ENCODE measurements around the gene HCLS1. TPM values are rescaled to one million over a fixed set of nuclear protein-coding genes. Genes with fewer than 3 reads are reported as not detected.

HCLS1 gene
- total and polyA plus RNA-seq, 7 donors = 13.2 to 91.9 (median 34.6) TPM

DNA sequence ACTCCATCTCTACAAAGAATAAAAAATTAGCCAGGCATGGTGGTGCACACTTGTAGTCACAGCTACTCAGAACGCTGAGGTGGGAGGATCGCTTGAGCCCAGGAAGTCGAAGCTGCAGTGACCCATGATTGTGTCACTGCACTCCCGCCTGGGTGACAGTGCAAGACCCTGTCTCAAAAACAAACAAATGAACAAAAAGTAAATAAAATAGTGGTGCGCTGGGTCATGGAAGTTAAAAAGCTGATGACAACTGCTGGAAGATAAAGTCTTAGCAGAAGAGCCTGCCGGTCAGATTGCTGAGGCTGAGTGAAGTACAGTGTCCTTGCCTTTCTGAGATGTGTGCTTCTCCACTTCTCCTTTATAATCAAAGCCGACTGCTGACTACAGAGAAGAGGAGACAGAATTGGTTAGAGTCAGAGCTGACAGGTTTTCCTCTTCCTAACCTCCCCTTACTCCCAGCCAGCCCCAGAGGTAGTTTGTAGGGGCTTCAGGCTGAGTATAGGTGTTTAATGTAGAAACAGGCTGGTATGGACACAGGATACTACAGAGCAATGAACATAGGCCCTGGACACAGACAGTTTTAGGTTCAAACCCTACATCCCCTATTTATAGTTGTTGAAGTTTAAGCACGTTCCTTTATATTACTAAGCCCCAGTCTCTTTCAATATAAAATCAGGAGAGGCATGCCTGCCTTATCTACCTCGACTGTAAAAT, 17.9 kb downstream of the HCLS1 start:
- Histone ChIP-seq H3K27ac (no peak overlapping the region), H3K4me1 (no peaks in the 10 kb centered on the region), H3K9me3 (no peaks in the 10 kb centered on the region), H3K4me3 (no peak overlapping the region), H3K36me3 (no peaks in the 10 kb centered on the region), H3K27me3 (no peaks in the 10 kb centered on the region)
- no peak for DNase-seq
- intact Hi-C loops (cut with DNase I) = no loop called here
- WGBS, 2 donors = 82 to 86% methylated on average over 9 of the region's 9 CpGs
- TF ChIP-seq POLR2AphosphoS5 (IDR thresholded peaks at IDR 0.05) (no peak), CTCF (IDR thresholded peaks at IDR 0.05) (no peak), POLR2A (IDR thresholded peaks at IDR 0.05) (no peak), EP300 (IDR thresholded peaks at IDR 0.05) (no peak)

GRCh38 chr3:121641127-121641526, 19.6 kb downstream of the HCLS1 start:
- 95 to 96% methylated on average over 2 of the region's 2 CpGs for WGBS, 2 donors
- H3K4me3 ChIP-seq = no peak overlapping the region
- intact Hi-C loops (cut with DNase I) = no loop called here

GRCh38 chr3:121637922-121638321, 22.8 kb downstream of the HCLS1 start:
- 94 to 98% methylated on average over 1 of the region's 1 CpG for WGBS, 2 donors
- TF ChIP-seq EP300 (IDR thresholded peaks at IDR 0.05) (no peak), POLR2AphosphoS5 (IDR thresholded peaks at IDR 0.05) (no peak), CTCF (IDR thresholded peaks at IDR 0.05) (no peak), POLR2A (IDR thresholded peaks at IDR 0.05) (no peak)
- no peaks in the 10 kb centered on the region for H3K4me1 ChIP-seq
- no peaks in the 10 kb centered on the region for H3K27me3 ChIP-seq
- no peaks in the 10 kb centered on the region for H3K9me3 ChIP-seq
- DNase-seq = no peak
- no peaks in the 10 kb centered on the region for H3K36me3 ChIP-seq
- intact Hi-C loops (cut with DNase I) = no loop called here
- no peak overlapping the region for H3K4me3 ChIP-seq
- H3K27ac ChIP-seq = no peak overlapping the region

More at GRCh38 chr3:121641127-121641526, 19.6 kb downstream of the HCLS1 start:
- H3K36me3 ChIP-seq = no peaks in the 10 kb centered on the region
- H3K27ac ChIP-seq = no peak overlapping the region
- DNase-seq = no peak
- no peaks in the 10 kb centered on the region for H3K9me3 ChIP-seq
- H3K4me1 ChIP-seq = no peaks in the 10 kb centered on the region
- H3K27me3 ChIP-seq = no peaks in the 10 kb centered on the region
- no peak for TF ChIP-seq EP300 (IDR thresholded peaks at IDR 0.05)
- TF ChIP-seq POLR2AphosphoS5 (IDR thresholded peaks at IDR 0.05) = no peak
- no peak for TF ChIP-seq POLR2A (IDR thresholded peaks at IDR 0.05)
- no peak for TF ChIP-seq CTCF (IDR thresholded peaks at IDR 0.05)

DNA sequence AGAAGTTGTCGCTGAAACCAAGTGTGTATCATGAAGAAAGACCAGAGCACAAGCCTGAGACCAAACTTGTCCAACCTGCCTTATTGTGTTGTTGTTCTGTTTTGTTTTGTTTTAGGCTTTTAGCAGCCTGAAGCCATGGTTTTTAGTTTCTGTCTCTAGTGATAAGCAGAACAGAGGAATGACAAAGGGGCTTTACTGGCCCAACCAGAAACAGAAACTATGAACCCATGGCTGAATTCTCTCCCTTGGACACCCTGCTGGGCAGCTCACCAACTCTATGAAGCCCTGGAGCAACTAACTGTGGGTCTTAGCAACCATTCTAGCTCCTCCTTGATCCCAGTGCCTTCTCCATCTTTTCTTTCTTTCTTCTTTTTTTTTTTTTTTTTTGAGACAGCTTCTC, 30.3 kb downstream of the HCLS1 start:
- no peaks in the 10 kb centered on the region for H3K36me3 ChIP-seq
- TF ChIP-seq POLR2AphosphoS5 (IDR thresholded peaks at IDR 0.05) (no peak), CTCF (IDR thresholded peaks at IDR 0.05) (no peak), POLR2A (IDR thresholded peaks at IDR 0.05) (no peak), EP300 (IDR thresholded peaks at IDR 0.05) (no peak)
- H3K4me3 ChIP-seq = no peak overlapping the region
- intact Hi-C loops (cut with DNase I) = no loop called here
- no peak overlapping the region for H3K27ac ChIP-seq
- no peaks in the 10 kb centered on the region for H3K9me3 ChIP-seq
- no peak for DNase-seq
- 94 to 96% methylated on average over 1 of the region's 1 CpG for WGBS, 2 donors
- no peaks in the 10 kb centered on the region for H3K4me1 ChIP-seq
- no peaks in the 10 kb centered on the region for H3K27me3 ChIP-seq

DNA sequence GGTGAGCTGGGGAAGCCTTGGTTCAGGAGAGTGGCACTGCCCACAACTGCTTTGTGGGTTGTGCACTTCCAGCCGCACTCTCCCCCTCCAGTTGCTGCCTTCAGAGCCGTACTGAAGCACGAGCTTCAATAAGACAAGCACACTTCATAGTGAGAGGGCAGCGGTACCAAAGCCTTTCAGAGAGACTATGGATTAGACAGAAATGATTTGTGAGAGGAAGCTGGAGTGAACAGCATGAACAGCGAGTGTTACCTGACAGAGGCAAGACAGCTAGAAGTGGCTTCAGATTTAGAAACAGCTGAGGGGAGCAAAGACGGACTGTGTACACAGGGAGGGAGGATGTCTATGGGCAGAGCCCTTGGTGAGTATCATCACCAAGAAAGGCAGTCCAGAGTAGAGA, 31.1 kb downstream of the HCLS1 start:
- intact Hi-C loops (cut with DNase I) = no loop called here
- Histone ChIP-seq H3K4me1 (no peaks in the 10 kb centered on the region), H3K9me3 (no peaks in the 10 kb centered on the region), H3K27ac (no peak overlapping the region), H3K27me3 (no peaks in the 10 kb centered on the region), H3K36me3 (no peaks in the 10 kb centered on the region), H3K4me3 (no peak overlapping the region)
- DNase-seq = no peak
- no peak for TF ChIP-seq POLR2A (IDR thresholded peaks at IDR 0.05)
- WGBS, 2 donors = 92 to 93% methylated on average over 6 of the region's 6 CpGs
